Middle frontal gyrus (tissue), 1 donor: ENCODE results near the gene TULP3.

Experiments used
- DNase-seq: peaks from one replicate; pipeline ENCODE4 v3.0.0-alpha.2; 2015; ENCODE audit warnings: low spot score; ENCODE audit errors: extremely low spot score

The TULP3 gene

DNA sequence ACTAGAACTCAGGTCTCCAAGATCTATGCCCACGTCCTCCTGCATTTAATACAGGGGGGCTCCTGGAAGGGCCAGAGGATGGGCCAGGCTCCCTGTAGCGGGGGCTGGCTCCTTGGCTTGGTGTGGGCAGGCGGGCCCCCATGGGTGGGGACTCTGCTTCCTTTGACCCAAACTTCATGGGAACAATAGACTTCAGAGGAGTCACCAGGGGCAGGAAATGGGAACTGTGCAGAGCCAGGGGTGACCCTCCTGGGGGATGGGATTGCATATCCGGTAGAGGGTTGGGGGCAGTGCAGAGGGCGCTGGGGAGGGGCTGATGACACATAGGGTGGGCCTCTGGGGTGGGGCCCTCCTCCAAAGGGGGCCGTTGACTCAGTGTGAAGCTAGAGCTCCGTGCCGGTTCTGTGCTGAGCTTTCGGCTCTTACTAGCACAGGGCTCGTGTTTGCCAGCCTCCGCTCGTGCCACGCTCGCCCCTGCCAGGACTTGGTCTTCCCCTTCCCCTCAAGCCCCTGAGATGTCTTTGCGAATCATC is 73.1 kb downstream of the TULP3 start:
- DNase-seq = no peak

DNA sequence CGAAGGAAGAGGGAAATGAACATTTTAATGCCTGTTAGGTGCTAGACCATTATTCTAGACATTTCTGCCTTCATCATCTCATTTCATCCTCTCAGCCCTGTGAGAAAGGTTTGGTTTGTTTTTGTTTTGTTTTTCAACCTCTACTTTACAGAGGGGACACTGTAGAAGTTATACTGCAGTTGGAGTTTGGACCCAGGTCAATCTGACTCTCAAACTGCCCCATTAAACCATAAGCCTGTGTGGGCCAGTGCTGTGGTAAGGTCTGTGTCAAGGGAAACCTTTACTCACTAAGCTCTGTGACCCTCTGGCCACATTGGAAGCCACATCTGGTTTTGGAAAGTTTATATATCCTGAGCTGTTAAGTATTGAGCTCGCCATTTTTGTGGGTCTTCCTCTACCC is 77.0 kb downstream of the TULP3 start:
- no peak for DNase-seq

DNA sequence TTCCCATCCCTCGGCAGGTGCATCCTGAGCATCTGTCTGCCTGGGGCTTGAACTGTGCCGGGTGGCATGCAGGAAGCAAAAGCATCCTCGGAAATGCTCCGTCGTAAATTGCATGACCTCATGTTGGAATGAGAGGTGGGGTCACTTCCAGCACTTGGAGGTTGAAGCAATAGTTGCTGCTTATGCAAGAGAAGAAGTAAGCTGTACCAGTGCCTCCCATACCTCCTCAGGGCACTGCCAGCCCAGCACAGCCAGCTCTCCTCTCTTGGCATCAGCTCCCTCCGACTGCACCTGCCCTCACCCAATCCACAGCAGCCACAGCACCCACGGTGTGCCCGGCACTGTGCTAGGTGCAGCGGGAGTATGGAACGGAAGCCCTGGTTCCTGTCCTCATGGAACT is 80.1 kb downstream of the TULP3 start:
- DNase-seq = no peak

DNA sequence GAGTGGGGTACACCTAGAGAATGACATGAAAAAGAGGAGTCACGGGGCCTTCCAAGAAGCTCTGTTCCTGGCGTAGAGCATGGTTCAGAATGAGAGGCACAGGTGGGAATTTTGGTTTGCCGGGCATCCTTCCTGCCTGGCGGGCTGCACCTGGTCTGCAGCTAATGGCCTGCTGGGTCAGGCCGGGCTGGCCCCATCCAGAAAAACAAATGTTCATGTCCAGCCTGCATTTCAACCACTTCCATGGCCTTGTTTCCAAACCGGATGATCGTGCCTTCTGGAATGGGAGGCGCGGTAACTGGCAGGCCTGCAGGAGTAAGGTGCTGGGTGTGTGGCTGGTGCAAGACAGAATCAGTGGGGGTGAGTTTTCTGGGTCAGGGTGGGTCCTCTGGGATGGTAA is 82.9 kb downstream of the TULP3 start:
- DNase-seq = no peak

DNA sequence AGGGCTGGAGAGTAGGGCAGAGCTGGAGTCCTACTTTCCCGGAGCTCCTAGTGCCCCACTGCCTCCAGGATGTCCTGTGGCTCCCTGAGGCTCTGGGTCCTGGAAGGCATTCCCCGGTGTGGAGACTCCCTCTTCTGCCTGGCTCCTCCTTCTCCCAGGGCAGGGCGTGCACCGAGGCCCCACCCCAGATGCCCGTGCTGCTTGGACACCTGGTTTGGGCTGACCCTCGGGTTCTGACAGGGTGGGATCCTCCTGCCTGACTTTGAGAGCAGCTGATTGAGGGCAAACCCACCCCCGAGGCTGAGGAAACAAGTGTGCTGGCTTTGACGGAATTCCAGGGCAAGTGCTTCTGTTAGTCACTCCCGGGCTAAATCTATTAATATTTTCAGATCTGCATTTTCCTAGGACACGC is 83.9 kb downstream of the TULP3 start:
- no peak for DNase-seq

DNA sequence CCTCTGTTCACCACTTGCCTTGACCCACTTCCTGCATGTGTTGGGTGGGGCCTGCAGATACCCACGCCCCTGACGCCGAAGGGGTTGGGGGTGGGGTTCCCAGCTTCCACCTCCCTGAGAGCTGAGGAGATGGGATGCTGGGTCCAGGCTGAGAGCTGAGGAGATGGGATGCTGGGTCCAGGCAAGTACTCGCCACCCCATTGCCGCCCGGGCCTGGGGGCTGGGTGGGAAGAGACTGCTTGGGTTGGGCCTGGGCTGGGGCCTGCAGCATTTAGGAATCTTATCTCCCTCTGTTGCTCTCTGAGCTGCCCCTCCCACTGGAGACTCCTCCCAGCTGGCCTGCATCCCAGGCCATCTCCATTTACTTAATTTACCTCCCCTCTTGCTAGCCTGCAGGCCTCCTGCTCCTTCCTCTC is 85.9 kb downstream of the TULP3 start:
- DNase-seq = no peak

DNA sequence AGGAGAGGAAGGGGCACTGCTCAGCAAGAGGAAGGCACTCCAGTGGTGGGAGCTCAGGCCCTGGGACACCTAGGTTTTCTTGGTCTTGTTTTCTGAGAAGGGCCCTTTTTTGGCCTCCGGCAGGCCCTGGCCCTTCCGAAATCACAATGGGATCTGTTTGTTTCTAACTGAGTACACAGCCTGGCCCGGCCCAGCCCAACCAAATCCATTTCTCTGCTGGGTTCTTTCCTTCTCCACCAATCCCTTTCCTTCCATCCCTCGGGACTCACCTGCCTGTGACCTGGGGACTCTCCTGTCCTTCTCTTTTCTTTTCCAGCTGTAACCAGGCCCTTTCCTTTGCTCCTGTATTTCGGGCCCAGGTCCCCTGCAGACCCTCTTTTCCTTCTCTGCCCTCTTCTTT is 87.1 kb downstream of the TULP3 start:
- DNase-seq = no peak

DNA sequence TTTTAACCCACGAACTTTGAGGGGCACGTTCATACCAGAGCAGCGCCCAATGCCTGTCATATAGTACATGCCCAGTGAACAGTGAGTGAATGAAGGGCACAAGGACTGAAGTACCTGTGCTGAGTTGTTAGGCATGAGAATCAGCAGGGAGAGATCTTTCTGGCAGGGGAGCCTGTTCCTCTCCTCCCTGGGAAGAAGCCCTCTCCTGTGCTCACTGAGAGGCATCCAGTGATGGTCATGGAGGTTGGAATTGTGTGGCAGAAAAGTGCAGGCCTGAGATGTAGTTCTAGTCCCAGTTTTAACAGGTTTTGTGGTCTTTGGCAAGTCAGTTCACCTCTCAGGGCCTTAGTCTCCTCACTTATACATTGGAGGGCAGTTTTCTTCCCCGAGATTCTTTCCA is 89.1 kb downstream of the TULP3 start:
- DNase-seq = no peak

DNA sequence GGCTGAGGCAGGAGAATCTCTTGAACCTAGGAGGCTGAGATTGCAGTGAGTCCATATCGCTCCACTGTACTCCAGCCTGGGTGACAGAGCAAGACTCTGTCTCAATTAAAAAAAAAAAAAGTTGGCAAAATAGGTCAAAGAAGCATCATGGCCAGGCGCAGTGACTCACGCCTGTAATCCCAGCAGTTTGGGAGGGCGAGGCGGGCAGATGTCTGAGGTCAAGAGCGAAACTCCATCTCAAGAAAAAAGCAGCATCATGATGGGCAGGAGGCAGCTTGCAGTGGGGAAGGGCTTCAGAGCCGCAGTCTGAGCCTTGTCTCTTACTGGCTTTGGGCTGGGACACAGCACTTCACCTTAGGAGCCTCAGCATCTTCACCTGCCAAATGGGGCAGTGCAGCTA is 89.9 kb downstream of the TULP3 start:
- no peak for DNase-seq

DNA sequence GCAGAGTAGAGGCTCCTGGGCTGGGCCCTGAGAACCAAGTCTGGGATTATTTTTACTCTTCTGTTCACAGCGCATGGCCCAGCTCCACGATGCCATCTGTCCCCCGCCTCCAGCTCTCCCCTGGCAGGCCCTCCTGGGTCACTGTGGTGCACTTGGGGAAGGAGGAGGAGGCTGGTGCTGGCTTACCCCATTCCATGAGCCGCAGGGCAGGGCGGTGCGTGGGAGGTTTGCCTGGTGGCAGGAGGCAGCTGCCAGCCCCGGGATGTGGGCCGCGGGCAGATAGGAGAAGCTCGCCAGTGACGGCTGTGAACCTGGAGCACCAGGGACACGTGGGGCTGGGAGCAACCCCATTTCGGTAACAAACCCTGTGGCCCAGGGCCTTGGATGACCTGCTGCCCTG is 91.7 kb downstream of the TULP3 start:
- DNase-seq = no peak

DNA sequence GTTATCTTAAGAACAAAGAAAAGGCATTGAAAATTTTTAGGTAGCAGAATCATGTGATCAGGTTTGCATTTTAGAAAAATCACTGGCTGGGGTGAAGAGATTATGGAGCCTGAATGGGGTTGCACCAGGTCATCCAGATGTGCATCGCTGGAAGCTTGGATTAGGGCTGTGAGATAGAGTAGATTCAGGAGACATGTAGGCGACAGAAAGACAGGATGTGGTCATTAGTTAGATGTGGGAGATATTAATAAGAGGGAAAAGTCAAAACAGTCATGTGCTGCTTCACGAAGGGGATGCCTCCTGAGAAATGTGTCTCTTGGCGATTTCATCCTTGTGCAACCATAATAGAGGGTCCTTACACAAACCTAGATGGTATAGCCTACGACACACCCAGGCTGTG is 93.6 kb downstream of the TULP3 start:
- no peak for DNase-seq

DNA sequence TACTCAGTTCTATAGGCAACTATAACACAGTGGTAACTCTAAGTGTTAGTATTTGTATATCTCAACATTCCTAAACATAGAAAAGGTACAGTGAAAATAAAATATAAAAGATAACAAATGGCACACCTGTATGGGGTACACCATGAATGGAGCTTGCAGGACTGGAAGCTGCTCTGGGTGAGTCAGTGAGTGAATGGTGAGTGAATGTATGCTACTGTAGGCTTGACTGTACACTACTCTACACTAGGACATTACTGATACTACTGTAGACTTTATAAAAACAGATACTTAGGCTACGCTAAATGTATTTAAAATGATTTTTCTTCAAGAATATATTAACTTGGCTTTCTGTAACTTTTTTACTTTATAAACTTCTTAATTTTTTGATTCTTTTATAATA is 94.0 kb downstream of the TULP3 start:
- no peak for DNase-seq

DNA sequence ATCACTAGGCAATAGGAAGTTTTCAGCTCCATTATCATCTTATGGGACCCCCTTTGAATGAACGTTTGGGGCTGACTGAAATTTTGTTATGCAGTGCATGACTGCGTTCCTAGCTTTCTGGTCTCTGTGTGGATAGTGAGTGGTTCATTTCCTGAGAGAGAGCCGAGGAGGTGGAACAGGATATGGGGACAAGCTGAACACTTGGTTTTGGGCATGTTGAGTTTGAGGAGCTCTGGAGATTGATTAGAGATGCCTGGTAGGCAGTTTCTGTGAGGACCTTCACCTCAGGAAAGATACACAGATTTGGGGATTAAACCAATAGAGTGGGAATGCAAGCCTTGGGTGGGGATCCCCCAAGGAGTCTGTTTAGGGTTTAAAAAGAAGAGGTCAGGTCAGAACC is 96.2 kb downstream of the TULP3 start:
- no peak for DNase-seq

DNA sequence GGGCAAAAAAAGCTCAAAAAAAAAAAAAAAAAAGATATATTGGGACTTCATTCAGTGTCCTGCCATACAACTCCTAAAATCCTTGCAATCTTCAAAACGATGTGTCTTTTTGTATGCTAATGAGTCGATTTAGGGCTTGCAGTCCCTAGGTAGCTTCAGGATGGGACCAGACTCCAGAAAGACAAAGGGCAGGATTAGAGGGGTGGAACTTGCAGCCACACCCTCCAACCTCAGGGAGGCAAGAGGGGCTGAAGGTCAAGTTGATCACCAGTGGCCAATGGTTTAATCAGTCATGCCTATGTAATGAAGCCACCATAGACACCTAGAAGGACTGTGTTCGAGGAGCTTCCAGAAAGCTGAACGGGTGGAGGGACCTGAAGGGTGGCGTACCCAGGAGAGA is 97.8 kb downstream of the TULP3 start:
- no peak for DNase-seq
